HG02763 (cell line): Measurements from ENCODE around the gene AGAP3.

ENCODE experiments used
- ATAC-seq: cut with Tn5 transposase; IDR thresholded peaks from one replicate; pipeline ENCODE4 v1.9.1; 2021; ENCODE audit warnings: mild to moderate bottlenecking, moderate library complexity; ENCODE audit not compliant: unreplicated experiment

AGAP3 gene

GRCh38 chr7:151134743-151135524, 48.7 kb downstream of the AGAP3 start:
- no peak for ATAC-seq

GRCh38 chr7:151135525-151135845, 49.2 kb downstream of the AGAP3 start:
- ATAC-seq = no peak

- ATAC-seq = no peak
Observed at GRCh38 chr7:151135866-151136843, 49.9 kb downstream of the AGAP3 start.

- no peak for ATAC-seq
Observed at GRCh38 chr7:151137076-151137675, 50.9 kb downstream of the AGAP3 start.

GRCh38 chr7:151137791-151138152, 51.5 kb downstream of the AGAP3 start:
- no peak for ATAC-seq

- no peak for ATAC-seq
Observed at GRCh38 chr7:151138153-151138851, 52.0 kb downstream of the AGAP3 start.

- no peak for ATAC-seq
Observed at GRCh38 chr7:151139071-151139790, 53.0 kb downstream of the AGAP3 start.

- ATAC-seq = no peak
Observed at GRCh38 chr7:151139791-151140190, 53.5 kb downstream of the AGAP3 start.

- no peak for ATAC-seq
Observed at GRCh38 chr7:151140826-151141225, 54.6 kb downstream of the AGAP3 start.

GRCh38 chr7:151141311-151141854, 55.1 kb downstream of the AGAP3 start:
- no peak for ATAC-seq

- no peak for ATAC-seq
Observed at GRCh38 chr7:151141855-151142685, 55.8 kb downstream of the AGAP3 start.

- ATAC-seq = no peak
Observed at GRCh38 chr7:151142686-151143040, 56.4 kb downstream of the AGAP3 start.

GRCh38 chr7:151143261-151144015, 57.2 kb downstream of the AGAP3 start:
- no peak for ATAC-seq

- ATAC-seq = no peak
Observed at GRCh38 chr7:151144387-151144786, 58.1 kb downstream of the AGAP3 start.

GRCh38 chr7:151146761-151147160, 60.5 kb downstream of the AGAP3 start:
- ATAC-seq = no peak

- no peak for ATAC-seq
Observed at GRCh38 chr7:151148319-151149259, 62.3 kb downstream of the AGAP3 start.

GRCh38 chr7:151150388-151150787, 64.1 kb downstream of the AGAP3 start:
- no peak for ATAC-seq
